Measurements from ENCODE around the gene KDM4B. TPM values are rescaled to one million over a fixed set of nuclear protein-coding genes. Genes with fewer than 3 reads are reported as not detected.

Gene KDM4B
- total RNA-seq, 1 experiment from 2014 or later, result 15.8 TPM

DNA sequence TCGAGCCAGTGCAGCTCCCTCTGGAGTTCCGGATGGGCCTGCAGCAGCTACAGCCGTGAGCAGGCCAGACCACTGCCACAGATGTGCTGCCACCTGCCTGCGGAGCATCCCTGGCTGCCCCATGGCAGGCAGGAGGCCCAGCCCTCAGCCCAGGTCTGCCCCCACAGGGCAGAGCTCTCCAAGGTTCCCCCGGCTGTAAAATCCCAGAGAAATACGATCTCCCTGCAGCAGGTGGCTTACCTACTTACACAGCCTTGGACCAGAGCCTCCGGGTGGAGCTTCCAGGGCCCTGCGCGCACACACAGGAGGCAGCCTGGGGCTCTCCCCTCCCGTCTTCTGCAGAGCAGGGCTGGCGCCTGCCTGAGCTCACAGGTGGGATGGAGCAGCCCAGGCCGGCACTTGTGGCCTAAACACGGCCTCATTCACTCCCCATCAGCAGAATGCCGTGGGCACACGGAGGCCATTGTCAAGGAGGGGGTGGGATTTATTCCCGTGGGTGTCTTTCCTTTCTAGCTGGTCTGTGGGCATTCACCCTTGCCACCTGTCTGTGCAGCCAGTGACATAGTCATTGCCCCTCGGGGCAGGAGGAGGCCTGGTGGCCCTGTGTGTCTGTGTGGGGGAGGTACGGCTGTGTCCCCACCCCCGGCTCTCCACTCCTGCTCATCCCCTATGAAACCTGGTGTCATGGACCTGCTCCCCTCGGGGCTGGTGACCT, 118.0 kb downstream of the KDM4B start:
- DNase-seq (ENCODE audit: low read depth), result no peak

DNA sequence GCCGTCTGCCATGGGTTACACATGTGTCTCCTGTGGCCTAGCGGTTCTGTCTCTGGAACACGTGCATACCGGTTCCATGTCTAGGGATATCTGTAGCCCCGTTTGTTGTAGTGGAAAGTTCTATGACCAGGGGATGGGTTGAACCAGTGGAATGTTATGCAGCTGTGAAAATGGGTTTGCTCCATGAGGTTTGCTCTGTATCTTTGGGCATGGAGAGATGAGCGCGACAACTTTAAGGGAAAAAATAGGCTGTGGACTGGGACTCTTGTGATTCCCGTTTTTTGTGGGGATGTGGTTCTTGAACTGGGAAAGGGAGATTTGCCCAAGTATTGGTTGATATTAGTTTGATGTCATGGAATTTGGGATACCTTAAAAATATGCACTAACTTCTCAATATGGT, 120.4 kb downstream of the KDM4B start:
- no peak for DNase-seq (ENCODE audit: low read depth)

DNA sequence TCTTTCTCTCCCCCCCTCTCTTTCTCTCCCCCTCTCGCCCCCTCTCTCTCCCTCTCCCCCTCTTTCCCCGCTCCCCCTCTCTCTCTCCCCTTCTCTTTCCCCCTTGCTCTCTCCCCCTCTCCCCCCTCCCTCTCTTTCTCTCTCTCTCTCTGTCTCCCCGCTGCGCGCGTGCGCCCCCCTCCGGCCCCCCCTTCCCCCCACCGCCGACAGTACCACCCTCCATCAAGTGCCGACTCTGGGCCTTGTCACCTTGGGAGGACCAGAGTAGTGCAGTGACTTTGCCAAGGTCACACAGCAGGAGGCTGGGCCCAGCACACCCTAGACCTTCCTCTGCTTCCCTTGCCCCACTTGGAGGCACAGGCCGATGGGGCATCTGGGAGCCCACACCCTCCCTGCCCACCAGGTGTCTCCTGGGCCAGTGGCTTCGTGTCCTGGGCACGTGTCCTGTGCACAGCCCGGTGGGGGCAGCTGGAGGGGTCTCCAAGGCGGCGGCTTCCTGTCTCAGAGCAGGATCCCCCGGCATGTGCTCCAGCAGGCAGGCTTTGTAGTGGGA, 121.6 kb downstream of the KDM4B start:
- no peak for DNase-seq (ENCODE audit: low read depth)

DNA sequence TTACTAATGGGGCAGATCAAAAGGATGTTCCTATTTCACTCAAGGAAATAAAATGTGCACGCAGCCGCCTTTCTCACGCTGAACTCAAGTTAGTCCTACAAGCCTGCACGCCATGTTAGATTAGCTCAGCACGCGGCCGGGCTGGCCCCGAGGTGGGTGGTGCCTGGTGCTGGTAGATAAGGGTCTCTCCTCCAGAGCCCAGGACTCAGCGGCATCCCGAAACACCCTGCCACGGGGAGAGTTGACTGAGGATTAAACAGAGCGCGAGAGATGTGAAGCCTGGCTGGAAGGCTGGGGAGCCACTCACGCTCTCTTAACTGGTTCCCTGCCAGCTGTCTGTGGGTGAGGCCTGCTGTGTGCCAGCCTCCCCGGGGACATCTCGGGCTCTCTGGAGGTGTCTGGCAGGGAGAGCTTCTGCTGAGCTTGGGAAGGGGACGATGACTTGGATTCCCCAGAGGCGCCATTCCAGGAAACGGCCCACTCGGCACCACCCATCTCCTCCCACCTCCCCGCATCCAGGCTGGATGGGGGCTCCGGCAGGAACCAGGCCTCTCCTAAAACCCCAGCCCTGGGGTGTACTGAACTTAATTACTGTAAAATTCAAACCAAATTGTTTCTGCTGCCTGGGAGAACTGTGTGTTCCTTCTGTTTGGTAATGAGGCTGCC, 122.2 kb downstream of the KDM4B start:
- DNase-seq (ENCODE audit: low read depth), result peak; percentile 45

DNA sequence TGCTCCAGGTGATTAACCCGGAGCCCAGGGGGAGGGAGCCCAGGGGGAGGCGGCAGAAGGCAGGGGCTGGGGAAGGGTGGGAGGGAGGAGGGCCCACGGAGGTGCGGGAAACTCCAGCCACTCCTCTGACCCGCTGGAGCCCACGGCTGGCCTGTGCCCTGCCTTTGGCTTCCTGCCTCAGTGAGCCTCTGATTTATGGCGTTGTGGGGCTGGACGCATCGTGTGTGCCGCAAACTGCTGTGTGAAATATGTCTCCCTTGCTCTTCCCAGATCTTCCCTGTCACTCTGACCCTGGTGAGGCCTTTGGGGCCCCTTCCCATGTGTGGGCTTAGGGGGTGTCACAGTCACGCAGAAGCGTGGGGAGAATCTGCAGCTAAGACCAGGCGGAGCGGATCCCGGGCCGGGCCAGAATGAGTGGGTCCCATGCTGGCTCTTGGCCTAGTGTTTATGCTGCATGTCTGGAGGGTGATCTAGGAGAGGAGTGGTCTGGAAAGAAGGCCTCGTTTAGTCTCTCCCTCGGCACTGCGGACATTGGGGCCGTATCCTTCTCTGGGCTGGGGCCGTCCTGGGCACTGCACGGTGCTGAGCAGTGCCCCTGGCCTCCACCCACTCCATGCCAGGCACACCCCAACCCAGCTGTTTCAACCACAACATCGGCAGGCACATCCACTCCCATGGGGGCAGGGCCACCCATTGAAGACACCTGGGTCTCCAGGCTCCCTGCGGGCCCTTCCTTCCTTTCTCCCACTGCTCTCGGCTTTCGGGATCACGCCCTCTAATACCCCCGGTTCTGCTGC, 123.0 kb downstream of the KDM4B start:
- no peak for DNase-seq (ENCODE audit: low read depth)

DNA sequence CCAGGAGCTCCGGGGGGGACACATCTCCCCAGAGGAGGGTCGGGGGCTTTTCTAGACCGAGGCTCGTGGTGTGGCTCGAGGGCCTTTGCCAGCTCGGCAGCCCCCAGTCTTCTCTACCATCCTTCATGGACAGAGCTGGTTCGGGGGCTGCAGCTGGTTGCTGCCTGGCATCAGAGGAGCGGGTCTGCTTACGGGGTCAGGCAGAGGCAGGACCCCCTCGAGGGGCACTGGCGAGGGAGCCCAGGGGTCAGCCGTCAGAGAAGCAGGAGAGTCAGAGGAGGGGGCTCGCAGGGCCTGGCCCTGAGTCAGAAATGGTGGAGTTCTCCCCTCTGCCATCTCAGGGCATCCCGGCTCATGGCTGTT, 123.5 kb downstream of the KDM4B start:
- no peak for DNase-seq (ENCODE audit: low read depth)

DNA sequence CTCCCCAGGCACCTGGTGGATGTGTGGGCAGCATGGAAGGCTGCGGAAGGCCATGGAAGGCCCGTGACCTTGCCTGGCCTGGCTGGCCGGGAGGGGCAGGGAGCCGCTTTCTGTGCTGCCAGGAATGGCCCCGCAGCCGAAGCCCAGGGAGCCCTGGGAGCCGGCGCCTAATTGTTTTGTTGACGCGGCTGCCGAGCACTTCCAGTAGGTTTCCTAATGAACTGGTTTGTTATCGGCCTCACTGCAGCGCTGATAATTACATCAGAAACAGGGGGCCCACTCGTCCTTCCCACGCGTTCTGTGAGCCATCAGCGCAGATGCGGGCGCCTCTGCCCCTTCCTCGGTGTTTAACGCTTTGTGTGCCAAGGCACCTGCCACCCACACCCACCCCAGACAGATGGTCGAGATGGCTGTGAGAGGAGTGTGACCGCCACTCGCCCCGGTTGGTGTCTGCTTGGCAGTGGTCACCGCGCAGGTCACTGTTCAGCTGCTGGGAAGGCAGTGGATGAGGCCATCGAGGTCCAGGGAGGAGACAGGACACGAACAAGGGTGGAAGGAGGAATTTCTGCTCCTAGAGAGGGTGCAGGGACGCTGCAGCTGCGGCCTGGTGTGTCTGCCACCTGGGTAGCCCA, 124.5 kb downstream of the KDM4B start:
- DNase-seq (ENCODE audit: low read depth), result no peak

DNA sequence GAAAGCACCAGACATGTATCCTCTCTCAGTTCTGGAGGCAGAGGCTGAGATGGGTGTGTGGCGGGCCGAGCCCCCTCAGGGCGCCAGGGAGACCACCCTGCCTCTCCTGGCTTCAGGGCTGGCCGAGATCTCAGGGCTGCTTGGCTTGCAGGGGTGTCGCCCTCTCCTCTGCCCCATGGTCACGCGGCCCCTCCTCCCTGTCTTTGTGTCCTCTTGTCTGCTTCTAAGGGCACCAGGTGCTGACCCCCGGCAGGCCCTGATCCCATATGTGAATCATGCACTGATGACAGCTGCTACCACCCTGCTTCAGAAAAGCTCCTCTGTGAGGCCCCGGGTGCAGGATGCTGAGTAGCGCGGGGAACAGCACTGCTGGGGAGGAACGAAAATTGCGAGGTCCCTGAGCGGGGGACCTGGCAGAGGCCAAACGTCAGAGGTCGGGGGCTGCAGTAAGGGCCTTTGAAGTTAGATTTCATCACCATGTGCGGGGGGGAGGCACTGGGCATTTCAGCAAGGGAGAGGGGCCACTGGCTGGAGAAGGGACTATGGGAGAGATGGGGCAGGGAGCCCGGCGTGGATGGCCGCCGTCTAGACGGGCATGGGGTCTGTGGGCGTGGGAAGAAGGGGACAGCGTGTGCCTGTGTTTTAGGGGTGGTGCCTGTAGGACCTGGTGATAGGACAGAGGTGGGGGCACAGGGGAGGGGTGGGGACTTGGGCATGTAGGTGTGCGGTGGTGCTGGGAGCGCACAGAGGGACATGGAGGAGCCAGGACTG, 125.2 kb downstream of the KDM4B start:
- peak; percentile 76 for DNase-seq (ENCODE audit: low read depth)

DNA sequence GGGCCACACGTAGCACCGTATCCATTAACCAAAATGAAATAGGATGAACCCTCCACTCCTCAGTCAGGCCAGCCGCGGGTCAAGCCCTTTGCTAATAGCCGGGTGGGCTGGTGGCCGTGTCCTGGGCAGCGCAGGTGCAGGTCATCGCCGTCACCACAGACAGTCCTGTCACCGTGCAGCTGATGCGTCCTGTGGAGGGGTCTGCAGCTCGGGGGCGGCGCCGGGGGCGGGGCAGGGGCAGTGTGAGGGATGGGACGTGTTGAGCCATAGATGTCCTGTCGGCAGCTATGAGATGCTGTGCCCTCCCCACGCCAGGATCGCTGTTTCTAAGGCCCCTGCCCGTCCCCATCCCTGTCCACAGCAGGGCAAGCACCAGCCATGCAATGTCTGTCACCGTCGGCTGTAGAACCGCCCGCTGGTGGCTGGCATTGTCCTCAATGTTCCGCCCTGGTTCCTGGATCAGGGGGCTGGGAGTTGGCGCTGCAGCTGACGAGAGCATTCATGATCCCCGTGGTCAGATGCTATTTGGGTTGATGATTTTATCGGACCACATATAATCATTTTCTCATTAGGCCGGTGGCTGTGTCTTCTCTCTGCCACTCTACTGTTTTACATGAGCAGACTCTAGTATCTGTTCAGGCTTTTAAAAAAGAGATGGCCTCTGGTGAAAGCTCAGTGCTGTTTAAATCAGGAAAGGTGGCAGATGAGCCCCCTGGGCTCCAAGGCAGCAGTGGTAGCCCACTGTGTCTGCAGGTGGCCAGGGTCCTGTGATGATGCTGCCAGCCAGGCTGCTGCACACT, 126.1 kb downstream of the KDM4B start:
- no peak for DNase-seq (ENCODE audit: low read depth)

DNA sequence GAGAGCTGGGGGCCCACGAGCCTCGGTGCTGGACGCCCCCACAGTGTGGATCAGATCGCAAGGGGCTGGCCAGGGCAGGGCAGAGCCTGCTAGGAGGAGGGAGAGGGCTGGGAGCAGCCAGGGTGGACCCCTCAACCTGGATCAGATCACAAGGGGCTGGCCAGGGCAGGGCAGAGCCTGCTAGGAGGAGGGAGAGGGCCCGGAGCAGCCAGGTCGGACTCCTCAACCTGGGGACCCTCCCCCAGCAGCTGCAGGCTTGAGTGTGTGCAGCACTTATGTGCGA, 126.6 kb downstream of the KDM4B start:
- no peak for DNase-seq (ENCODE audit: low read depth)

DNA sequence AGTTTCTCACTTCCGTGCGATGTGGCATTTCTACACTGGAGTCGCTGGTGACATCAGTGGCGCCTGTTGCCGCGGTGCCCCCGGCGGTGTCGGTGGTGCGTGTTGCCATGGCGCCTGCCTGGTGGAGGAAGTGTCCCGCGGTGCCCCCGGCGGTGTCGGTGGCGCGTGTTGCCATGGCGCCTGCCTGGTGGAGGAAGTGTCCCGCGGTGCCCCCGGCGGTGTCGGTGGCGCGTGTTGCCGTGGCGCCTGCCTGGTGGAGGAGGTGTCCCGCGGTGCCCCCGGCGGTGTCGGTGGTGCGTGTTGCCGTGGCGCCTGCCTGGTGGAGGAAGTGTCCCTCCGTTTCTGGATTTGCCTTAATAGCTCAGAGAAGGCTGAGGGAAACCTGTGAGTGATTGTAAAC, 127.6 kb downstream of the KDM4B start:
- no peak for DNase-seq (ENCODE audit: low read depth)

DNA sequence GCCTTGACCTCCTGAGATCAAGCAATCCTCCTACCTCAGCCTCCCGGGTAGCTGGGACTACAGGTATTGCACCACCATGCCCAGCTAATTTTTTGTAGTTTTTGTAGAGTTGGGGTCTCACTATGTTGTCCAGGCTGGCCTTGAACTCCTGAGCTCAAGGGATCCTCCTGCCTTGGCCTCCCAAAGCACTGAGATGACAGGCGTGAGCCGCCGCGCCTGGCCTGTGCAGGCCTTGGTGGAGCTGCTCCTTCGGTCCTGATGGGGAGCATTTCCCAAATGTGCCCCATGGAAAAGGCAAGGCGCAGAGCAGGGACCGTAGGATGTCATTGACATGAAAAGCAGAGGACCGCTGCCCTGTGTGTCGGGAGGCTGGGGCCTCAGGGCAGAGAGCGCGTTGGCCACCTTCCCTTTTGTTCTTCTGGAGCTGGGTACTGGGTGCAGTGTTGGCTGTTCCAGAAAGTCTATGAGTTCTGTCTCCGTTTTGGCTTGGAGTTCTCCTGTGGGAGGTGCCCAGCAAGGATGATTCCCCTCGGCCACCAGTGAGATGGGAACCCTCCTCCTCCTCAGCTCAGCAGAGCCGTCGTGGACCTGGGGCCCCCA, 128.5 kb downstream of the KDM4B start:
- DNase-seq (ENCODE audit: low read depth), result no peak

DNA sequence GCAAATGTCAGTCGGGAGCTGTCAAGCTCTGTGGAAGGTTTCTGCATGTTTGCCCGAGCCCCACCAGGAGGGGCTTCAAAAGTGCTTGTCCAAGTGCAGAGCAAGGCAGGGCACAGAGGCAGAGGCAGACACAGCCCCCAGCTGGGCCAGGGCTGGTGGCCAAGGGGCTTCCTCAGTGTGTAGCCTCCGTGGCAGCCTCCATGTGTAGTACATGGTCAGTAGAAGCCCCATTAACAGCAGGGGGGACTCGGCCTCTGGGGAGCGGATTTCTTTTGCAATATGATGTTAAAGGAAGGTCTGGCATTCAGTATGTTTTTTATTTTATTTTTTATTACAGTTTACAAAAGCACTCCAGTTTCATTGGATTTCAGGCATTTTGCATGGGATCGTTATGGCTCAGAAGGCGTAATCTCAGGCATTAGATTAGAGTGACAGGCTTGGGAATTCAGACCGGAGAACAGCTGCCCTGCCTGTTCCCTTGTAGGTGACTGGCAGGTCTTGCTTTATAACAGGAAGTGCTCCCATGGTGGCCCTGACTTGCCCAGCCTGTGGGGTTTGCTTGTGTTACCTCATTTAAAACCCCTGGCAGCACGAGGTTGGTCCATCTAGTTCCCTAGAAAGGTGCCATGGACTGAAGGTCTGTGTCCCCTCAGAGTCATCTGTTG, 129.2 kb downstream of the KDM4B start:
- DNase-seq (ENCODE audit: low read depth), result no peak

DNA sequence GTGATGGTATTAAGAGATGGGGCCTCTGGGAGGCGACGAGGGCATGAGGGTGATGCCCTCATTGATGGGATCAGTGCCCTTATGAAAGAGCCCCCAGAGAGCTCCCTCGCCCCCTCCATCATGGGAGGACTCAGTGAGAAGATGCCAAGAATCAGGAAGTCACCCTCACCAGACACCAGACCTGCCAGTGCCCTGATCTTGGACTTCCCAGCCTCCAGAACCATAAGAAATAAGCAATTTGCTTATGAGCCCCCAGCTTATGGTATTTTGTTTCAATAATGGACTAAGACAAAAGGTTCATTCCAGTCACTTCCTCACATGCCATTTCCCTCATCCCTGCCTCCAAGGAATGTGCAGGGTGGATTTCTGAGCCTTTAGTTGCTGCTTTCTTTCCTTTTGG, 129.7 kb downstream of the KDM4B start:
- no peak for DNase-seq (ENCODE audit: low read depth)

DNA sequence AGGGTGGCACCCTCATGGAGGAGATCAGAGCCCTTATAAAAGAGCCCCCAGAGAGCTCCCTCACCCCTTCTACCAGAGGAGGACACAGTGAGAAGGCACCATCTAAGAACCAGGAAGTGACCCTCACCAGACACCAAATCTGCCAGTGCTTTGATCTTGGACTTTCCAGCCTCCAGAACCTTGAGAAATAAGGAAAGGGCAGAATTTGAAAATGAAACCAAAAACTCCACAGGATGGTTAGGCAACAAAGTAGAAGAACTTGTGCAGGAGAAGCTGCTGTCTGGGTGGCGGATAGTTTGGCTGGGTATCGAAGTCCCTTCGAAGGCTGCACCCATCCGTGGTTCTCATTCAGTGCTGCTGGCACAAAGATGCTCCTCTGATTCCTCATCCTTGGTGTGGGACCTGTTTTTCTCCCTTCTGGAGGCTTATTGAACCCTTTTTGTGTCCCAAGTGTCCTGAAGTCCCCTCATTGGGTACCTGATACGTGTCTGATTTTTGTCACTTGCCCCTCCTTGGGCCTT, 130.8 kb downstream of the KDM4B start:
- no peak for DNase-seq (ENCODE audit: low read depth)

DNA sequence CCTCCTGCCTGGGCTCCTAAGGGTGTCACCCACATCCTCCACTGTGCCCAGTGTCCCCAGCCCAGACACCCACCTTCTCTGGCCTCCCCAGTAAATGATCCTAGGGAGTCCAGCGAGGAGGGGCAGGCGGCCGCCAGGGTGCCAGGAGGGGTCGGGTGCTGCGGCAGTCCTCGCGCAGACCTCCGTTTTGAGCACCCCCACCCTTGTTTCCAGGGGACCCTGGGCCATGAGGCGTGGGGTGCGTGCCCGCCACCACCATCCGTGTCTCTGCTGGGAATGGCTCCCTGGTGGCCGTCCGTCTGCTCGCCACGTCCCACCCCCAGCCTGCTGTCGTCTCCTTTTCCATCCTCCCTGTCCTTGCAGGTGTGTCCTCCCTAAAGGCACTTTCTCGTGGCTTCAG, 133.0 kb downstream of the KDM4B start:
- DNase-seq (ENCODE audit: low read depth), result no peak

DNA sequence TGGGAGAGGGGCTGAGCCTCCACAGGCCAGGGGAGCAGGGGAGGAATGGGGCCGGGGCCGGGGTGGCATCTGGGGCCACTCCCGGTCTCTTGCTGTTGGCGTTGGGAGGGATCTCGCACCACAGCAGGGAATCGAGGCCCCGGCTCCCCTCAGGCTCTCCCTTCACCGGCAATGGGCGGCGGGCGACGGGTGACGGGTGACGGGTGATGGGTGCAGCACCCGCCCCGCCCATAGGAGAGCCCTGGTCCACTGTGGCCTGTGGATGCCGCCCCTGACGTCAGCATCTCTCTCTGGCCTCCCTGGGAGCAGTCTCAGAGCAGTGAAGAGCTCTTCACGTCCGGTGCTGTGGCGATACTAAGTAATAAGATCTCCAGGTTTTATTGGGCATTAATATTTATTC, 133.6 kb downstream of the KDM4B start:
- DNase-seq (ENCODE audit: low read depth), result no peak

DNA sequence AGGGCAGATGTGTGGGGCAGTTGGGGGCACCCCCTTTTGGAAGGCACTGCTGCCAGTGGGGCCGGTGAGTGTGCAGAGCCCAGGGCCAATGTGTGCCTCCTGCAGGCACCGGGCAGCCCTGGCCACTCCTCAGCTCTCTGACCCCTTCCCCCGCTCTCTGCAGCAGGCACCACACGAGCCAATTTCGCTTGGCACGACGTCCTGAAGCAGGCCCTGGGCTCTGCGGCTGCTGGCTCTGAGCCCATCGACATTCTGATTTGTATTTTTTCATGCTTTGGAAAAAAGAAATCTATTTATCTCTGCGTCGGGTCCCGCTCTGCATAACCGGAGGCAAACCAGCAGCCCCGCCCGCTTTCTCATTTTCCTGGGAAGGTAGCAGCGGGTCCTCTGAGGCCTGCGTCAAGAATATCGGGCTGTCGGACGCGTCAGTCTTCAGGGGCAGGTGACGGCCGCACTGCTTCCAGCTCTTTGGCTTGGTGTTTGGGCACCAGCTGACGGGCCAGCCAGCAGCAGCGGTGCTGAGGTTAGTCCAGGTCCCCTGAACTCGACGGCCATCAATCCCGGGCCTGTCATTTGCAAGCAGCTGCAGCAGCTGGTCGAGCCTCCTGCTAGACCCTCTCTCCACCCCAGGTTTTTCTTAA, 134.3 kb downstream of the KDM4B start:
- DNase-seq (ENCODE audit: low read depth), result no peak

All from LHCN-M2 (cell line).